Endodermal cell (in vitro differentiated cells): ENCODE measurements around the gene FCF1. TPM values are rescaled to one million over a fixed set of nuclear protein-coding genes. Genes with fewer than 3 reads are reported as not detected.

Experiments
- DNase-seq: peaks from one replicate; pipeline ENCODE4 v3.0.0-alpha.2; 2017
- H3K27ac ChIP-seq: 2 replicates; pipeline ENCODE4 v1.5.1; 2013; ENCODE audit warnings: mild to moderate bottlenecking, low read depth, low read length, moderate library complexity
- H3K27me3 ChIP-seq: 2 replicates; pipeline ENCODE4 v1.6.1; 2013; ENCODE audit warnings: mild to moderate bottlenecking, low read length, moderate library complexity; ENCODE audit not compliant: insufficient read depth, control insufficient read depth, poor library complexity, severe bottlenecking
- H3K36me3 ChIP-seq: 2 replicates; pipeline ENCODE4 v1.7.0; 2013; ENCODE audit warnings: mild to moderate bottlenecking, low read length, moderate library complexity; ENCODE audit not compliant: control insufficient read depth, insufficient read depth
- H3K4me1 ChIP-seq: one replicate; pipeline ENCODE4 v1.7.0; 2013; ENCODE audit warnings: low read length; ENCODE audit not compliant: control insufficient read depth, insufficient read depth
- H3K4me3 ChIP-seq: 2 replicates; pipeline ENCODE4 v1.5.1; 2013; ENCODE audit warnings: mild to moderate bottlenecking, low read length, moderate library complexity
- H3K9ac ChIP-seq: 2 replicates; pipeline ENCODE4 v1.6.1; 2013; ENCODE audit warnings: mild to moderate bottlenecking, low read length, moderate library complexity; ENCODE audit not compliant: poor library complexity, severe bottlenecking; ENCODE audit errors: extremely low read depth
- H3K9me3 ChIP-seq: 2 replicates; pipeline ENCODE4 v1.6.1; 2013; ENCODE audit warnings: mild to moderate bottlenecking, low read length, moderate library complexity; ENCODE audit not compliant: control insufficient read depth
- H3K27ac Mint-ChIP-seq: 2 replicates; pipeline ENCODE4 v1.8.0; 2020; ENCODE audit warnings: mixed read lengths
- H3K27me3 Mint-ChIP-seq: 2 replicates; pipeline ENCODE4 v1.8.0; 2021; ENCODE audit warnings: mild to moderate bottlenecking, mixed read lengths; ENCODE audit not compliant: insufficient read depth
- H3K36me3 Mint-ChIP-seq: 2 replicates; pipeline ENCODE4 v1.8.0; 2020; ENCODE audit warnings: low read depth, mixed read lengths
- H3K4me1 Mint-ChIP-seq: 2 replicates; pipeline ENCODE4 v1.8.0; 2020; ENCODE audit warnings: mixed read lengths
- H3K4me3 Mint-ChIP-seq: 2 replicates; pipeline ENCODE4 v1.8.0; 2020; ENCODE audit warnings: mild to moderate bottlenecking, moderate library complexity, mixed read lengths
- H3K9me3 Mint-ChIP-seq: 2 replicates; pipeline ENCODE4 v1.8.0; 2020; ENCODE audit warnings: mild to moderate bottlenecking, mixed read lengths
- WGBS, 2 experiments: methylation state at CpG; one replicate each; pipeline versions ENCODE4 v1.1.5 to v1.1.7; 2013; ENCODE audit warnings: missing lambda C conversion rate in 2 of 2, mixed read lengths in 1 of 2; ENCODE audit not compliant: insufficient coverage in 1 of 2, insufficient read length in 1 of 2; 5-methylcytosine and 5-hydroxymethylcytosine counted together
- total RNA-seq, 2 donors: library from RNA; stranded (reverse); fragmentation: NEBNext Ultra II Directional in 1 of 2; extraction: Animal tissue kit (Norgen Biotek cat#: 25700) in 1 of 2; gene quantifications; 2 replicates in 1 of 2; 3 replicates in 1 of 2; pipeline ENCODE4 v1.2.1, GENCODE V29; 2021
- TF ChIP-seq, protein P1 (sequence below): fragments of 200-600 bp; sonication (generic); conservative IDR thresholded peaks from 2 replicates; pipeline ENCODE4 v1.5.0; 2021; ENCODE audit warnings: antibody characterized with exemption, mild to moderate bottlenecking

Gene FCF1
- total RNA-seq, 2 donors from 2014 or later, result 68.4 to 71.3 TPM

GRCh38 chr14:74723134-74723533 is 10.2 kb downstream of the FCF1 start:
- Histone ChIP-seq H3K4me3 (no peak overlapping the region), H3K4me1 (no peaks in the 10 kb centered on the region), H3K36me3 (peaks cover 39% of the 10 kb centered on the region), H3K9ac (no peak overlapping the region), H3K9me3 (peaks cover 5% of the 10 kb centered on the region), H3K27ac (no peak overlapping the region), H3K27me3 (no peaks in the 10 kb centered on the region)
- Mint-ChIP-seq H3K4me1 (no peaks in the 10 kb centered on the region), H3K9me3 (peaks cover 5% of the 10 kb centered on the region), H3K27ac (no peak overlapping the region), H3K27me3 (no peaks in the 10 kb centered on the region), H3K4me3 (no peak overlapping the region), H3K36me3 (peaks cover 34% of the 10 kb centered on the region)
- DNase-seq, result no peak
- TF ChIP-seq, protein P1, sequence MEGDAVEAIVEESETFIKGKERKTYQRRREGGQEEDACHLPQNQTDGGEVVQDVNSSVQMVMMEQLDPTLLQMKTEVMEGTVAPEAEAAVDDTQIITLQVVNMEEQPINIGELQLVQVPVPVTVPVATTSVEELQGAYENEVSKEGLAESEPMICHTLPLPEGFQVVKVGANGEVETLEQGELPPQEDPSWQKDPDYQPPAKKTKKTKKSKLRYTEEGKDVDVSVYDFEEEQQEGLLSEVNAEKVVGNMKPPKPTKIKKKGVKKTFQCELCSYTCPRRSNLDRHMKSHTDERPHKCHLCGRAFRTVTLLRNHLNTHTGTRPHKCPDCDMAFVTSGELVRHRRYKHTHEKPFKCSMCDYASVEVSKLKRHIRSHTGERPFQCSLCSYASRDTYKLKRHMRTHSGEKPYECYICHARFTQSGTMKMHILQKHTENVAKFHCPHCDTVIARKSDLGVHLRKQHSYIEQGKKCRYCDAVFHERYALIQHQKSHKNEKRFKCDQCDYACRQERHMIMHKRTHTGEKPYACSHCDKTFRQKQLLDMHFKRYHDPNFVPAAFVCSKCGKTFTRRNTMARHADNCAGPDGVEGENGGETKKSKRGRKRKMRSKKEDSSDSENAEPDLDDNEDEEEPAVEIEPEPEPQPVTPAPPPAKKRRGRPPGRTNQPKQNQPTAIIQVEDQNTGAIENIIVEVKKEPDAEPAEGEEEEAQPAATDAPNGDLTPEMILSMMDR, result no peak
- 90 to 92% methylated on average over 2 to 3 of the region's 3 CpGs for WGBS, 2 experiments

- TF ChIP-seq, protein P1, result no peak
- Histone ChIP-seq H3K9ac (no peak overlapping the region), H3K27ac (no peak overlapping the region), H3K36me3 (peaks cover 62% of the 10 kb centered on the region), H3K9me3 (no peaks in the 10 kb centered on the region), H3K4me3 (no peak overlapping the region), H3K27me3 (no peaks in the 10 kb centered on the region), H3K4me1 (no peaks in the 10 kb centered on the region)
- no peak overlapping the region for H3K27ac Mint-ChIP-seq
- no peaks in the 10 kb centered on the region for H3K27me3 Mint-ChIP-seq
- H3K4me3 Mint-ChIP-seq, result no peak overlapping the region
- peaks cover 4% of the 10 kb centered on the region for H3K4me1 Mint-ChIP-seq
- H3K9me3 Mint-ChIP-seq, result peaks cover 2% of the 10 kb centered on the region
- peaks cover 40% of the 10 kb centered on the region for H3K36me3 Mint-ChIP-seq
- 83 to 85% methylated on average over 1 to 2 of the region's 2 CpGs for WGBS, 2 experiments
- DNase-seq, result no peak
Measured at GRCh38 chr14:74732387-74732786, 19.4 kb downstream of the FCF1 start.

GRCh38 chr14:74733221-74733620 is 20.3 kb downstream of the FCF1 start:
- TF ChIP-seq, protein P1, result no peak
- no peak overlapping the region for H3K27ac Mint-ChIP-seq
- H3K9me3 ChIP-seq, result no peaks in the 10 kb centered on the region
- H3K4me3 ChIP-seq, result no peak overlapping the region
- 86 to 94% methylated on average over 2 to 3 of the region's 3 CpGs for WGBS, 2 experiments
- no peaks in the 10 kb centered on the region for H3K27me3 Mint-ChIP-seq
- no peak overlapping the region for H3K27ac ChIP-seq
- no peaks in the 10 kb centered on the region for H3K9me3 Mint-ChIP-seq
- H3K36me3 ChIP-seq, result peaks cover 70% of the 10 kb centered on the region
- no peak overlapping the region for H3K9ac ChIP-seq
- H3K4me1 ChIP-seq, result no peaks in the 10 kb centered on the region
- no peak for DNase-seq
- H3K4me3 Mint-ChIP-seq, result no peak overlapping the region
- H3K27me3 ChIP-seq, result no peaks in the 10 kb centered on the region
- H3K4me1 Mint-ChIP-seq, result peaks cover 4% of the 10 kb centered on the region
- peaks cover 41% of the 10 kb centered on the region for H3K36me3 Mint-ChIP-seq
